GM12864 (cell line): ENCODE measurements around the gene MACROD2.
"Not testable (repeated sequence)": the region's sequence is repeated elsewhere in the genome, so short reads cannot be mapped to it uniquely, and the experiment has no call there.

Source experiments
- DNase-seq: peaks from one replicate; pipeline ENCODE4 v3.0.0-alpha.2; 2011; ENCODE audit warnings: low read depth
- H3K4me3 ChIP-seq: 2 replicates; pipeline ENCODE4 v1.5.1; 2011; ENCODE audit warnings: mild to moderate bottlenecking, low read depth, low read length, control low read depth
- CTCF ChIP-seq: IDR thresholded peaks from 2 replicates; pipeline ENCODE4 v1.5.1; 2011; ENCODE audit warnings: low read depth, mild to moderate bottlenecking, moderate library complexity, low read length, control low read depth, inconsistent platforms; ENCODE audit errors: missing control alignments

MACROD2 gene

GRCh38 chr20:14219801-14220461 lies 224.6 kb downstream of the MACROD2 start:
- no peak for TF ChIP-seq CTCF

GRCh38 chr20:14220986-14221385 lies 225.7 kb downstream of the MACROD2 start:
- TF ChIP-seq CTCF = no peak
- DNase-seq = no peak
- H3K4me3 ChIP-seq = no peak overlapping the region

More at GRCh38 chr20:14219801-14220461, 224.6 kb downstream of the MACROD2 start:
- DNase-seq = no peak
- H3K4me3 ChIP-seq = no peak overlapping the region

- no peak overlapping the region for H3K4me3 ChIP-seq
- no peak for DNase-seq
- TF ChIP-seq CTCF = no peak
These were observed 228.5 kb downstream of the MACROD2 start for GRCh38 chr20:14223806-14224205.

- H3K4me3 ChIP-seq, DNase-seq: not testable (repeated sequence)
These were observed 231.0 kb downstream of the MACROD2 start for GRCh38 chr20:14226051-14227049.

- no peak overlapping the region for H3K4me3 ChIP-seq
- DNase-seq = no peak
- no peak for TF ChIP-seq CTCF
These were observed 237.3 kb downstream of the MACROD2 start for GRCh38 chr20:14232650-14233049.

- no peak for TF ChIP-seq CTCF
- DNase-seq = no peak
- H3K4me3 ChIP-seq = no peak overlapping the region
These were observed 239.5 kb downstream of the MACROD2 start for GRCh38 chr20:14234666-14235295.

GRCh38 chr20:14235355-14235754 lies 240.0 kb downstream of the MACROD2 start:
- DNase-seq = no peak
- no peak overlapping the region for H3K4me3 ChIP-seq
- no peak for TF ChIP-seq CTCF
